ENCODE data around the gene GEMIN4.

- TF ChIP-seq CTCF (IDR thresholded peaks at IDR 0.05) (no peak), POLR2A (IDR thresholded peaks at IDR 0.05) (no peak)
Observed at GRCh38 chr17:746181-746580, 5.9 kb downstream of the GEMIN4 start.
